GM12864 (cell line): ENCODE data around the gene PIK3CG.
"Not testable (repeated sequence)": the region's sequence is repeated elsewhere in the genome, so short reads cannot be mapped to it uniquely, and the experiment has no call there.

Source experiments
- DNase-seq: peaks from one replicate; pipeline ENCODE4 v3.0.0-alpha.2; 2011; ENCODE audit warnings: low read depth
- H3K4me3 ChIP-seq: 2 replicates; pipeline ENCODE4 v1.5.1; 2011; ENCODE audit warnings: mild to moderate bottlenecking, low read depth, low read length, control low read depth
- TF ChIP-seq, protein P1 (sequence below): IDR thresholded peaks from 2 replicates; pipeline ENCODE4 v1.5.1; 2011; ENCODE audit warnings: low read depth, mild to moderate bottlenecking, moderate library complexity, low read length, control low read depth, inconsistent platforms; ENCODE audit errors: missing control alignments

The PIK3CG gene

GRCh38 chr7:106918991-106919390, 53.9 kb downstream of the PIK3CG start:
- no peak overlapping the region for H3K4me3 ChIP-seq
- TF ChIP-seq, protein P1, sequence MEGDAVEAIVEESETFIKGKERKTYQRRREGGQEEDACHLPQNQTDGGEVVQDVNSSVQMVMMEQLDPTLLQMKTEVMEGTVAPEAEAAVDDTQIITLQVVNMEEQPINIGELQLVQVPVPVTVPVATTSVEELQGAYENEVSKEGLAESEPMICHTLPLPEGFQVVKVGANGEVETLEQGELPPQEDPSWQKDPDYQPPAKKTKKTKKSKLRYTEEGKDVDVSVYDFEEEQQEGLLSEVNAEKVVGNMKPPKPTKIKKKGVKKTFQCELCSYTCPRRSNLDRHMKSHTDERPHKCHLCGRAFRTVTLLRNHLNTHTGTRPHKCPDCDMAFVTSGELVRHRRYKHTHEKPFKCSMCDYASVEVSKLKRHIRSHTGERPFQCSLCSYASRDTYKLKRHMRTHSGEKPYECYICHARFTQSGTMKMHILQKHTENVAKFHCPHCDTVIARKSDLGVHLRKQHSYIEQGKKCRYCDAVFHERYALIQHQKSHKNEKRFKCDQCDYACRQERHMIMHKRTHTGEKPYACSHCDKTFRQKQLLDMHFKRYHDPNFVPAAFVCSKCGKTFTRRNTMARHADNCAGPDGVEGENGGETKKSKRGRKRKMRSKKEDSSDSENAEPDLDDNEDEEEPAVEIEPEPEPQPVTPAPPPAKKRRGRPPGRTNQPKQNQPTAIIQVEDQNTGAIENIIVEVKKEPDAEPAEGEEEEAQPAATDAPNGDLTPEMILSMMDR = no peak
- no peak for DNase-seq

DNA sequence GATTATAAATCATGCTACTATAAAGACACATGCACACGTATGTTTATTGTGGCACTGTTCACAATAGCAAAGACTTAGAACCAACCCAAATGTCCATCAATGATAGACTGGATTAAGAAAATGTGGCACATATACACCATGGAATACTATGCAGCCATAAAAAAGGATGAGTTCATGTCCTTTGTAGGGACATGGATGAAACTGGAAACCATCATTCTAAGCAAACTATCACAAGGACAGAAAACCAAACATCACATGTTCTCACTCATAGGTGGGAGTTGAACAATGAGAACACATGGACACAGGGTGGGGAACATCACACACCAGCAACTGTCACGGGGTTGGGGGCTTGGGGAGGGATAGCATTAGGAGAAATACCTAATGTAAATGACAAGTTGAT, 59.4 kb downstream of the PIK3CG start:
- H3K4me3 ChIP-seq = not testable (repeated sequence)

GRCh38 chr7:106926892-106927291, 61.8 kb downstream of the PIK3CG start:
- H3K4me3 ChIP-seq = no peak overlapping the region
- TF ChIP-seq, protein P1 = no peak
- DNase-seq = no peak

More for the DNA sequence above, 59.4 kb downstream of the PIK3CG start:
- not testable (repeated sequence) for DNase-seq

DNA sequence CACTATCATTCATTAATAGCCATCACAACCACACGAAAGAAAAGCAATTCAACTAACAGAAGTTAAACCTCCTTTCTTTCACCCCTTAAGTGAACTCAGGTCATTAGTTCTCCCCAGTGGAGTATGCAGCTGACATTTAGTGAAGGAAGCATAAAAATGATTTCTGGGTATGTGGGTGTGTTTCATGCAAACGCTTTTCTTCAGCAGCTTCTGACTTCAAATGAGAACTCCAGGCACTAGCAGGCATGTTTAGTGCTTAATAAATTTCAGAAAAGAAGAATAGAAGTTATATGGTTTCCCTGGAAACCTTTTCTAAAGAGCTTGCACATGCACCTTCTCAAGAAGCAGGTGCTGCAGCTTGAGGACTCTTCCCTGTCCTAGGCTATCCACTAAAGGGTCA, 62.5 kb downstream of the PIK3CG start:
- DNase-seq = no peak
- TF ChIP-seq, protein P1 = no peak
- H3K4me3 ChIP-seq = no peak overlapping the region

DNA sequence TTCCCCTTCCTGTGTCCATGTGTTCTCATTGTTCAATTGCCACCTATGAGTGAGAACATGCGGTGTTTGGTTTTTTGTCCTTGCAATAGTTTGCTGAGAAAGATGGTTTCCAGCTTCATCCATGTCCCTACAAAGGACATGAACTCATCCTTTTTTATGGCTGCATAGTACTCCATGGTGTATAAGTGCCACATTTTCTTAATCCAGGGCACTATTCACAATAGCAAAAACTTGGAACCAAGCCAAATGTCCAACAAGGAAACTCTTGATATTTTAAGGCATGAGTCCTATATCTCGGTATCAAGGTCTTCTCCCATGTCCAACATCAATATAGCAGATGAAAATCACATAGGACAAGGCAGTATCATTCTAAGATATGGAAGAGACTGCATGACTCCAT, 64.5 kb downstream of the PIK3CG start:
- not testable (repeated sequence) for H3K4me3 ChIP-seq, DNase-seq

- no peak for DNase-seq
- TF ChIP-seq, protein P1 = no peak
- H3K4me3 ChIP-seq = no peak overlapping the region
Measured at GRCh38 chr7:106936236-106936635, 71.2 kb downstream of the PIK3CG start.

- DNase-seq, H3K4me3 ChIP-seq: not testable (repeated sequence)
Measured at GRCh38 chr7:106938122-106938521, 73.0 kb downstream of the PIK3CG start.

DNA sequence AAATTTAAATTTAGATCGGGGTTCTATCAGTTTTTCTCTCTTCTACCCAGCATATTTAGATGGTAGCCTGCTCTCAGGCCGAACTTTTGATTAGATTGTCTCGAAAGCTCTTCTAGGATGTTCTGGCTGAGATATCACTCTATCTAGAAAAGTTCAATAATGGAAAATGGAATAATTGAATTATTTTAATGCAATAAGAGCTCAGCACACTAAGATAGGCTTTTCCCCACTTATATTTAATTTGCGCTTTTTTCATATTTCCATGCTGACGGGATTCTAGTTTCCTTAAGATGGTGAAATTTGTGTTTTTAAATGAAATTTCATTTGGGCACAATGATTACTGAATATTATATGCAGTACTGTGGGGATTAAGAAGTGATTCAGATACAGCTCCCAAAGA, 73.7 kb downstream of the PIK3CG start:
- DNase-seq = no peak
- H3K4me3 ChIP-seq = no peak overlapping the region
- TF ChIP-seq, protein P1 = no peak

GRCh38 chr7:106944035-106944665, 79.1 kb downstream of the PIK3CG start:
- TF ChIP-seq, protein P1 = no peak
- H3K4me3 ChIP-seq = no peak overlapping the region
- DNase-seq = no peak
